GM23248 (cell line): ENCODE results near the gene SMARCAL1.

Experiments used
- EZH2 ChIP-seq: fragments of 200-600 bp; sonication (generic); IDR thresholded peaks from 2 replicates; pipeline ENCODE4 v1.6.1; 2018; ENCODE audit warnings: antibody characterized with exemption, mild to moderate bottlenecking; ENCODE audit not compliant: insufficient read depth, poor library complexity, severe bottlenecking
- EZH2phosphoT487 ChIP-seq: fragments of 200-600 bp; sonication (generic); IDR thresholded peaks from 2 replicates; pipeline ENCODE4 v1.6.1; 2018; ENCODE audit warnings: antibody characterized with exemption, moderate library complexity, mild to moderate bottlenecking, low read depth; ENCODE audit not compliant: insufficient read depth

DNA sequence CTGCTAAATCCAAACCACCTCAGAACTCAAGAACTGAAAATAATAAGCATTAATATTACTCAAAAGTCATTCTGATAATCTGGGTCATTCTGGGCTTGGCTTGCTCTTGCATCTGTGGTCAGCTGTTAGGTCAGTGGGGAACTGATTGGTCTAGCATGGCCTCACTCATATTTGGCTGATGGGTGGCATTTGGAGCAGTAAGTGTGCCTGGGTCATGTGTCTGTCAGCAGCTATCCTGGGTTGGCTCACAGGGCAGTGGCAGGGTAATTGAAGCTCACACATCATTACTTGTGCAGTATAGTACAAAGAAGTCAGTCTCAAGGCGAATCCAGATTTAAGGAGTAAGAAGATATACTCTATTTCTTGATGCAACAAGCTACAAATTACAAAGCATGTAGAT is 95.9 kb downstream of the SMARCAL1 start:
- TF ChIP-seq EZH2 (no peak), EZH2phosphoT487 (no peak)
